HG02870 (cell line): ENCODE results near the gene GAS2L2.

Experiments
- ATAC-seq: cut with Tn5 transposase; IDR thresholded peaks from one replicate; pipeline ENCODE4 v1.9.1; 2021; ENCODE audit warnings: mild to moderate bottlenecking, moderate library complexity; ENCODE audit not compliant: unreplicated experiment

GAS2L2 gene

GRCh38 chr17:35730400-35731005 is 22.5 kb downstream of the GAS2L2 start:
- ATAC-seq = no peak

GRCh38 chr17:35729405-35729833 is 23.6 kb downstream of the GAS2L2 start:
- no peak for ATAC-seq

- ATAC-seq = no peak
Observed at GRCh38 chr17:35728551-35728950, 24.5 kb downstream of the GAS2L2 start.

- ATAC-seq = no peak
Observed at GRCh38 chr17:35727635-35728034, 25.4 kb downstream of the GAS2L2 start.

- no peak for ATAC-seq
Observed at GRCh38 chr17:35726953-35727460, 26.0 kb downstream of the GAS2L2 start.

GRCh38 chr17:35726127-35726952 is 26.7 kb downstream of the GAS2L2 start:
- no peak for ATAC-seq

- no peak for ATAC-seq
Observed at GRCh38 chr17:35725802-35726126, 27.3 kb downstream of the GAS2L2 start.

- ATAC-seq = no peak
Observed at GRCh38 chr17:35725058-35725457, 28.0 kb downstream of the GAS2L2 start.

GRCh38 chr17:35723735-35724134 is 29.3 kb downstream of the GAS2L2 start:
- ATAC-seq = no peak

GRCh38 chr17:35717475-35717874 is 35.6 kb downstream of the GAS2L2 start:
- no peak for ATAC-seq

GRCh38 chr17:35716897-35717465 is 36.1 kb downstream of the GAS2L2 start:
- no peak for ATAC-seq

- ATAC-seq = no peak
Observed at GRCh38 chr17:35716173-35716572, 36.9 kb downstream of the GAS2L2 start.

- no peak for ATAC-seq
Observed at GRCh38 chr17:35715416-35715815, 37.6 kb downstream of the GAS2L2 start.

GRCh38 chr17:35714988-35715387 is 38.1 kb downstream of the GAS2L2 start:
- no peak for ATAC-seq

- no peak for ATAC-seq
Observed at GRCh38 chr17:35713069-35713728, 39.8 kb downstream of the GAS2L2 start.

GRCh38 chr17:35710950-35711349 is 42.1 kb downstream of the GAS2L2 start:
- ATAC-seq = no peak

- ATAC-seq = no peak
Observed at GRCh38 chr17:35709874-35710273, 43.2 kb downstream of the GAS2L2 start.

- no peak for ATAC-seq
Observed at GRCh38 chr17:35708951-35709350, 44.1 kb downstream of the GAS2L2 start.

GRCh38 chr17:35708149-35708548 is 44.9 kb downstream of the GAS2L2 start:
- ATAC-seq = no peak

GRCh38 chr17:35705705-35706104 is 47.3 kb downstream of the GAS2L2 start:
- no peak for ATAC-seq

GRCh38 chr17:35705230-35705629 is 47.8 kb downstream of the GAS2L2 start:
- no peak for ATAC-seq
